HK-2 (cell line): ENCODE measurements around the gene MLLT3.

Experiments used
- DNase-seq: peaks from one replicate; pipeline ENCODE4 v3.0.0-alpha.2; 2018; ENCODE audit not compliant: unreplicated experiment

Gene MLLT3

GRCh38 chr9:20512106-20512505 is 110.2 kb downstream of the MLLT3 start:
- no peak for DNase-seq

- no peak for DNase-seq
Observed at GRCh38 chr9:20511686-20512085, 110.6 kb downstream of the MLLT3 start.

- no peak for DNase-seq
Observed at GRCh38 chr9:20509466-20509865, 112.8 kb downstream of the MLLT3 start.

DNA sequence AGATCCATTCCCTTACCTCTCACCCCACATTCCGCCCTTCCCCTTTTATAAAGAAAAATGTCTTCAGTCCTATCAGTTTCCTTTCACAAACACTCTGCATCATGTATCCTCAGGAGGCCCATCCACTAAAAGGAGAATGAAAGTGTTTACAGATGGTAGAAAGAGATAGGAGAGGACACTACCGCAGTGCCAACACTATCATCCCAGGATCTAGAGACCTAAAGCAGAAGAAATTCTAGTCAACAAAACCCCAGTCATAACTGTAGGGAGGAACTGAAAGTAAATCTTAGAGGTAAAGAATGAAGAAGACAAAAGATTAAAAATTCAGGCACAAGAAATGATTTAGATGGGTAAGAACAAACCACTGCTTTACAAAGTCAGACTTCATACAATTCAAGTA is 114.1 kb downstream of the MLLT3 start:
- no peak for DNase-seq

- no peak for DNase-seq
Observed at GRCh38 chr9:20507431-20507830, 114.9 kb downstream of the MLLT3 start.

DNA sequence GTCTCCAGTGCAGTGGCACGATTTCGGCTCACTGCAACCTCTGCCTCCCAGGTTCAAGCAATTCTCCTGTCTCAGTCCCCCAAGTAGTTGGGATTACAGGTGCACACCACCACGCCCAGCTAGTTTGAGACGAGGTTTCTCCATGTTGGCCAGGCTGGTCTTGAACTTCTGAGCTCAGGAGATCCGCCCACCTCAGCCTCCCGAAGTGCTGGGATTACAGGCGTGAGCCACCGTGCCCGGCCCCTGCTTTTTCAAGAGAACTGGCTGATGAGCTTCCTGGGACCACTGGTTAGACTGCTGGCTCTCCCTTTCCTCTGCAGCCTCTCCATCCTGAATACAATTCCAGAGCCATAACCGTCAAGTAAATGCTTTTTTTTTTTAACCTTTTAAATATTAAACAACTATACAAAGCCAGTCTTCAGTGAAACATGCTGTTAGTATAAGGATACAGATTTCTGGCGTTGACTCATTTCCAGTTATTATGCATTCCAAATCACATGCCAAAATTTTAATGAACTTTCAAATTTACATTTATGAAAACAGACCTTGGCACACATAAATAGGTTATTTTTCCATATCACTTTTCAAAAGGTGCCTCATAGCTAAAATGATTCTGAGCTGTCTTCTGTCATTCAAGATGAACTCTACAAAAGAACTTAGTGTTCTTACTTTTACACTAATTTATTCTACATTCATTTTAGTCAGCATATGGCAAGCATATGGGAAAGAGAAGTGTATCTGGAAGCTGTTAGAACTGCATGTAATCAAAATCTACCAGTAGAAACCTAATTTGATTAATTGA is 116.0 kb downstream of the MLLT3 start:
- no peak for DNase-seq

- no peak for DNase-seq
Observed at GRCh38 chr9:20505574-20505973, 116.7 kb downstream of the MLLT3 start.

- no peak for DNase-seq
Observed at GRCh38 chr9:20504930-20505329, 117.4 kb downstream of the MLLT3 start.

GRCh38 chr9:20500101-20500500 is 122.2 kb downstream of the MLLT3 start:
- DNase-seq, result no peak

DNA sequence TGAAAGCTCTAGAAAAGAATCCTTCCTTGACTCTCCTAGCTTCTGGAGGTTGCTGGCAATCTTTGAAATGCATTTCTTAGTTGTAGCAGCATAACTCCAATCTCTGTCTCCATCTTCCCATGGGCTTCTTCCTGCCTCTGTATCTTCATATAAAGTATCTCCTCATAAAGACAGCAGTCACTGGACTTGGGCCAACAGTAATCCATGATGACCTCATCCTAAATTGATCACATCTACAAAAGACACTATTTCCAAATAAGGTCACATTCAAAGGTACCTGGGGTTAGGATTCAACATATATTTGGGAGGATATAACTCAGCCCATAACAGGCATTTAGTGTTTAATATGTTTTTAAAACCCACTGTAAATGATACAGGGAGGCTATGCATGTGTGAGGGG is 123.3 kb downstream of the MLLT3 start:
- DNase-seq, result no peak

- DNase-seq, result no peak
Observed at GRCh38 chr9:20496328-20496727, 126.0 kb downstream of the MLLT3 start.

DNA sequence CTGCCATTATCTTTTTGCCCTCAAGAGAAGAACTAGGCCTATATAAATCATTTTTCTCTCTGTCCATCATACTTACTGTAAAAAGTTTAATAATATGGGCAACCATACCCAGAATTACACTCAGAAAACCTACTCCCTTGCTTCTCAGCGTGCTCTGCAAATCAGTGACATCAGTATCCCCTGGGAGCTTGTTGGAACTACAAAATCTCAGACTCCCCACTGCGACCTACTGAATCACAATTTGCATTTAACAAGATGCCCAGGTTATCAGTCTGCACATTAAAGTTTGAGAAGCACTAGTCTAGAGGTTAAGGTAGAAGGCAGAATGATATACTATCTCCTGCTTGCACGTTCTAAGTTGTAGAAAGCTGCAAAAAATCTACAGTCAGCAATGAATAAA is 127.2 kb downstream of the MLLT3 start:
- no peak for DNase-seq

- no peak for DNase-seq
Observed at GRCh38 chr9:20494035-20494434, 128.3 kb downstream of the MLLT3 start.

- DNase-seq, result no peak
Observed at GRCh38 chr9:20492772-20493171, 129.5 kb downstream of the MLLT3 start.

GRCh38 chr9:20491612-20492011 is 130.7 kb downstream of the MLLT3 start:
- no peak for DNase-seq

GRCh38 chr9:20490246-20490834 is 132.0 kb downstream of the MLLT3 start:
- no peak for DNase-seq

GRCh38 chr9:20488691-20489090 is 133.6 kb downstream of the MLLT3 start:
- no peak for DNase-seq

DNA sequence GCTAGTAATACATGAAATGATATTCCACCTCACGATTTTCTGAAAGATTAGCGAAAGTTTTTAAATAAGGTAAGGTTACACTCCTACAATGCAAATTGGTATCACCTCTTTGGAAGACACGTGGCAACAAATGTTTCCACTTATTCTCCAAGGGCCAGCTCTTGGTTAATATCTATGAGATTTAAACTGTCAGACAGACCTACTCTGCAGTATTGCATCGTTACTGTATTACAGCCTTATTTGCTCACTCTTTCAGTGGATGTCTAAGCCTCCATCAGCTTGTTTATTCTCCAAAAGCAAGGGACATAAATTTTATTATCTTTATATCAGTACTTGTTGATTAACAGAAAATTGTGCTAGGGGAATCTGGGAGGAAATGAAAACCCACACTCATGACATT is 135.7 kb downstream of the MLLT3 start:
- no peak for DNase-seq

GRCh38 chr9:20481437-20481836 is 140.9 kb downstream of the MLLT3 start:
- DNase-seq, result no peak

DNA sequence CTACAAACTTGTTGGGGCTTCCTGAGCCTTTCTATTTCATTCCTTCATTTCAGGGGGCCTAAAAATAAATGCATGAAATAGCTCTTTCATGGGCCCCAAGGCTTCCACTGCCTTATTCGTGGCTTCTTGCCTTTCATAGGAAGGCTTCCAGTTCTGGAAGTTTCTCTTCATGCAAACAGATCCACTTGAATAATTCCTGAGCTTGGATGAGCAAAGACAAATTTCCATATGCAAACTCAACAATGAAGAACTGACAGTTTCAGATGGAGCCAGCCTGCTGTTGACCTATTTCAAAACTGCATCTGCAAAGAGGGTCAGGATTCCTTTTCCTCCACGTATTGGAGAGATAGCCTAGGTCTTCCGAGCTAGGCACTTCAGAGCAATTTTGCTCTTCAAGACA is 142.1 kb downstream of the MLLT3 start:
- no peak for DNase-seq

DNA sequence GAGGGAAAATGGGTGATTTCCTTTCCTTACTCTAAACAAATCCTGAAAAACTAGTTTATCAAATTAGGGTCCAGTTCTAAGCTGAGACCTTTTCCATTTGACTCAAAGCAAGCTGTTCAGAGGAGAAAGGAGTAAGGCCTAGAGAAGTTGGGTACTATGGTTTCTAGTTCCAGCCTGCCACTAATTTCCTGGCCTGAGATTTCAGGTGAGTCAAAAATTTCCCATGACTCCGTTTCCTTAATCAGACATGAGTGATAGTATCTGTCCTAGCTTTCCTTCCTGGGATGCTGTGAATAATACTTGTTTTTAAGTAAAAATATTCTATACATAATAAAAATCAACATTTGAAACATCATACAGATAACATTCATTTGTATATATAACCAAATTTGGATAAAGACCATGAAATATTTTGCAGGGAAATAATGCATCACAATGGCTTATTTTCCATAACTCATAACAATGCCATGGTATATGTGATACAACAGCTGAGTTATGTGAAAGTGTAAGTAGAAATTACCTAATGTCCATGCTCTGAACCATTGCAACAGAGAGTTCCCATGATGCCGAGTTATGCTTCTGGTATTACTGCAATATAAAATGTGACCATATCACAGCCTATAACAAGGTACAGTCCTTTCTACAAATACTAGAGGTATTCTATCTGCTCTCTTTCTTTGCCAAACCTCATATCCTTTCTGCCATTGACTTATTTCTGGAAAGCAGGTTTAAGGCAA is 142.7 kb downstream of the MLLT3 start:
- no peak for DNase-seq

- DNase-seq, result no peak
Observed at GRCh38 chr9:20478786-20479185, 143.5 kb downstream of the MLLT3 start.
